Esophagus squamous epithelium (tissue), 4 donors: Measurements from ENCODE around the gene RBM20.

Source experiments
- POLR2A ChIP-seq, 4 donors: fragments of 450-650 bp; IDR thresholded peaks; one replicate each; pipeline ENCODE4 v1.6.1; 2017; ENCODE audit warnings: antibody characterized with exemption in 4 of 4, mild to moderate bottlenecking in 4 of 4, moderate library complexity in 3 of 4
- TF ChIP-seq, protein P1 (sequence below), 6 experiments: fragments of 450-650 bp in 4 of 6; fragments of 200-600 bp in 2 of 6; sonication (generic) in 2 of 6; IDR thresholded peaks; one replicate each; pipeline ENCODE4 v1.5.1; 2016 to 2019; ENCODE audit warnings: antibody characterized with exemption in 6 of 6, mild to moderate bottlenecking in 4 of 6, moderate library complexity in 4 of 6

DNA sequence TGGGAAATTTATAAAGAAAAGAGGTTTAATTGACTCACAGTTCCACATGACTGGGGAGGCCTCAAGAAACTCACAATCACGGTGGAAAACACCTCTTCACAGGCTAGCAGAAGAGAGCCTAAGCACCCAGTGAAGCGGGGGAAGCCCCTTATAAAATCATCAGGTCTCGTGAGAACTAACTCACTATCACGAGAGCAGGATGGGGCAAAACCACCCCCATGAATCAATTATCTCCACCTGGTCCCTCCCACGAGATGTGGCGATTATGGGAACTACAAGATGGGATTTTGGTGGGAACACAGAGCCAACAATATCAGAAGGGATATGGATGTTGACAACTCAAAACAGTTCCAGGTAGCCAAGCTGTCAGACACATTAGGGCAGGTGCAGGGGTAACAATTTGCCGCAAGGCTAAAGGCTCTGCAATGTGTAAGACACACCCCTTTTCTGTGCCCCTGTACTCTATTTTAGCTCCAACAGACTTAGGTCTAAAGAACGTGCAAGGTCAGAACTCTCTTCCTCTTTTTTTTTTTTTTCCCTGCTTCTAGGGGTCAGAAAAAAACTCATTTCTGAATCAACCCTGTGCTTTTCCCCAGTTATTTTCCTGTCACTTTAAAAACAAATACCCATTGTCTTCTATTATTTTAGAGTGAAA is 30.7 kb upstream of the RBM20 start:
- TF ChIP-seq, protein P1, sequence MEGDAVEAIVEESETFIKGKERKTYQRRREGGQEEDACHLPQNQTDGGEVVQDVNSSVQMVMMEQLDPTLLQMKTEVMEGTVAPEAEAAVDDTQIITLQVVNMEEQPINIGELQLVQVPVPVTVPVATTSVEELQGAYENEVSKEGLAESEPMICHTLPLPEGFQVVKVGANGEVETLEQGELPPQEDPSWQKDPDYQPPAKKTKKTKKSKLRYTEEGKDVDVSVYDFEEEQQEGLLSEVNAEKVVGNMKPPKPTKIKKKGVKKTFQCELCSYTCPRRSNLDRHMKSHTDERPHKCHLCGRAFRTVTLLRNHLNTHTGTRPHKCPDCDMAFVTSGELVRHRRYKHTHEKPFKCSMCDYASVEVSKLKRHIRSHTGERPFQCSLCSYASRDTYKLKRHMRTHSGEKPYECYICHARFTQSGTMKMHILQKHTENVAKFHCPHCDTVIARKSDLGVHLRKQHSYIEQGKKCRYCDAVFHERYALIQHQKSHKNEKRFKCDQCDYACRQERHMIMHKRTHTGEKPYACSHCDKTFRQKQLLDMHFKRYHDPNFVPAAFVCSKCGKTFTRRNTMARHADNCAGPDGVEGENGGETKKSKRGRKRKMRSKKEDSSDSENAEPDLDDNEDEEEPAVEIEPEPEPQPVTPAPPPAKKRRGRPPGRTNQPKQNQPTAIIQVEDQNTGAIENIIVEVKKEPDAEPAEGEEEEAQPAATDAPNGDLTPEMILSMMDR (IDR thresholded peaks at IDR 0.05), result no peak
- TF ChIP-seq POLR2A (IDR thresholded peaks at IDR 0.05), result no peak
